ENCODE measurements around the gene MED10. TPM values are rescaled to one million over a fixed set of nuclear protein-coding genes. Genes with fewer than 3 reads are reported as not detected.

The MED10 gene
- total and polyA plus RNA-seq, 7 donors: 18.8 to 98.1 (median 49.1) TPM

- Histone ChIP-seq H3K9me3 (no peaks in the 10 kb centered on the region), H3K4me1 (no peaks in the 10 kb centered on the region), H3K4me3 (no peak overlapping the region), H3K36me3 (ENCODE audit: insufficient read depth in 1 of 2, low read depth in 1 of 2) (no peaks in the 10 kb centered on the region), H3K27me3 (ENCODE audit: insufficient read depth in 3 of 3, low read length in 2 of 3) (peaks cover 0 to 8% (median 2%) of the 10 kb centered on the region in 3 donors), H3K27ac (no peak overlapping the region)
- no peak for TF ChIP-seq CTCF (IDR thresholded peaks at IDR 0.05)
- 59 to 73% (median 63%) methylated on average over 7 of the region's 7 CpGs for WGBS, 3 donors
- DNase-seq (no peak), ATAC-seq (no peak)
- intact Hi-C loops (cut with DNase I): no loop called here
Observed at GRCh38 chr5:6395102-6395445, 16.7 kb upstream of the MED10 start.

GRCh38 chr5:6394429-6395101, 16.2 kb upstream of the MED10 start:
- TF ChIP-seq CTCF (IDR thresholded peaks at IDR 0.05): no peak
- peaks cover 0 to 8% (median 2%) of the 10 kb centered on the region in 3 donors for H3K27me3 ChIP-seq (ENCODE audit: insufficient read depth in 3 of 3, low read length in 2 of 3)
- H3K4me1 ChIP-seq: no peaks in the 10 kb centered on the region
- no peak overlapping the region for H3K27ac ChIP-seq
- H3K9me3 ChIP-seq: no peaks in the 10 kb centered on the region
- no peaks in the 10 kb centered on the region for H3K36me3 ChIP-seq (ENCODE audit: insufficient read depth in 1 of 2, low read depth in 1 of 2)
- ATAC-seq (no peak), DNase-seq (no peak)
- intact Hi-C loops (cut with DNase I): no loop called here
- 88 to 90% (median 89%) methylated on average over 12 of the region's 12 CpGs for WGBS, 3 donors
- H3K4me3 ChIP-seq: no peak overlapping the region

GRCh38 chr5:6393596-6394194, 15.3 kb upstream of the MED10 start:
- WGBS, 3 donors: 84 to 88% (median 85%) methylated on average over 2 of the region's 2 CpGs
- TF ChIP-seq CTCF (IDR thresholded peaks at IDR 0.05): no peak
- no peaks in the 10 kb centered on the region for H3K36me3 ChIP-seq (ENCODE audit: insufficient read depth in 1 of 2, low read depth in 1 of 2)
- ATAC-seq (no peak), DNase-seq (no peak)
- no peaks in the 10 kb centered on the region for H3K4me1 ChIP-seq
- no peak overlapping the region for H3K27ac ChIP-seq
- no peak overlapping the region for H3K4me3 ChIP-seq
- intact Hi-C loops (cut with DNase I): no loop called here
- H3K27me3 ChIP-seq (ENCODE audit: insufficient read depth in 3 of 3, low read length in 2 of 3): peaks cover 0 to 8% (median 2%) of the 10 kb centered on the region in 3 donors
- no peaks in the 10 kb centered on the region for H3K9me3 ChIP-seq

- peaks cover 0 to 8% (median 0%) of the 10 kb centered on the region in 3 donors for H3K27me3 ChIP-seq (ENCODE audit: insufficient read depth in 3 of 3, low read length in 2 of 3)
- H3K4me1 ChIP-seq: no peaks in the 10 kb centered on the region
- no peak overlapping the region for H3K4me3 ChIP-seq
- TF ChIP-seq CTCF (IDR thresholded peaks at IDR 0.05): no peak
- 15 to 30% (median 19%) methylated on average over 2 of the region's 2 CpGs for WGBS, 3 donors
- intact Hi-C loops (cut with DNase I): no loop called here
- no peaks in the 10 kb centered on the region for H3K9me3 ChIP-seq
- H3K36me3 ChIP-seq (ENCODE audit: insufficient read depth in 1 of 2, low read depth in 1 of 2): no peaks in the 10 kb centered on the region
- no peak overlapping the region for H3K27ac ChIP-seq
- no peak for DNase-seq
- ATAC-seq: no peak
Observed at GRCh38 chr5:6392561-6392960, 14.2 kb upstream of the MED10 start.
